Measurements from ENCODE around the gene ABL2. TPM values are rescaled to one million over a fixed set of nuclear protein-coding genes. Genes with fewer than 3 reads are reported as not detected.

ABL2 gene
- total RNA-seq, 1 experiment from 2014 or later: 38.3 TPM

GRCh38 chr1:179120736-179121135, 108.7 kb downstream of the ABL2 start:
- no peaks in the 10 kb centered on the region for H3K27me3 ChIP-seq (ENCODE audit: control insufficient read depth, insufficient read depth, low read length)
- ATAC-seq: no peak
- no TSS peak for BruUV-seq (replicated peaks)
- DNase-seq (ENCODE audit: low read depth, low spot score): no peak
- H3K36me3 ChIP-seq (ENCODE audit: control insufficient read depth, insufficient read depth, low read length): peaks cover 5% of the 10 kb centered on the region; the same call in 1 of the 2 replicates
- TF ChIP-seq CTCF (IDR thresholded peaks at IDR 0.05) (no peak), TCF7L2 (IDR thresholded peaks at IDR 0.05; ENCODE audit: low read depth, low read length) (no peak), SIN3A (IDR thresholded peaks at IDR 0.05; ENCODE audit: borderline replicate concordance, insufficient read depth, low read depth, low read length) (no peak), REST (IDR thresholded peaks at IDR 0.05; ENCODE audit: insufficient read depth in 1 of 2, low read depth in 2 of 2, low read length in 1 of 2) (no peak), POLR2AphosphoS5 (IDR thresholded peaks at IDR 0.05; ENCODE audit: low read depth, low read length) (no peak)
- no peak overlapping the region for H3K27ac ChIP-seq (ENCODE audit: low read length)
- ChIA-PET POLR2A (interaction anchor here (0.6 kb wide), 1 partner anchor 32 kb away, joined by 3 read pairs; no protein-coding TSS in a partner anchor), CTCF (interaction anchor here (1.0 to 1.6 kb wide), 2 partner anchors 8 to 172 kb away, joined by 3 to 8 read pairs; partner anchors contain the start of gene SOAT1)
- no peaks in the 10 kb centered on the region for H3K9me3 ChIP-seq (ENCODE audit: control insufficient read depth, insufficient read depth, low read depth, low read length)
- H3K4me1 ChIP-seq (ENCODE audit: control insufficient read depth, insufficient read depth, low read length): no peaks in the 10 kb centered on the region
- intact Hi-C loops (cut with micrococcal nuclease; ENCODE audit: unreplicated experiment) (loop anchor here (2.0 to 5.0 kb wide), 3 partner anchors 72 to 247 kb away; partner anchors contain the start of genes AXDND1 and SOAT1), in situ Hi-C loops (cut with HindIII; ENCODE audit: low pct_unique_long_range_greater_than_20kb, low sequenced_read_pairs) (no loop called here)
- H3K4me3 ChIP-seq (ENCODE audit: low read depth in 2 of 2, low read length in 2 of 2): no peak overlapping the region

GRCh38 chr1:179119513-179119912, 110.0 kb downstream of the ABL2 start:
- Histone ChIP-seq H3K27ac (ENCODE audit: low read length) (no peak overlapping the region), H3K4me3 (ENCODE audit: low read depth in 2 of 2, low read length in 2 of 2) (no peak overlapping the region), H3K27me3 (ENCODE audit: control insufficient read depth, insufficient read depth, low read length) (no peaks in the 10 kb centered on the region), H3K36me3 (ENCODE audit: control insufficient read depth, insufficient read depth, low read length) (peaks cover 12% of the 10 kb centered on the region; the same call in 1 of the 2 replicates), H3K9me3 (ENCODE audit: control insufficient read depth, insufficient read depth, low read depth, low read length) (no peaks in the 10 kb centered on the region), H3K4me1 (ENCODE audit: control insufficient read depth, insufficient read depth, low read length) (no peaks in the 10 kb centered on the region)
- in situ Hi-C loops (cut with HindIII; ENCODE audit: low pct_unique_long_range_greater_than_20kb, low sequenced_read_pairs) (no loop called here), intact Hi-C loops (cut with micrococcal nuclease; ENCODE audit: unreplicated experiment) (no loop called here)
- ChIA-PET POLR2A (no interaction called here), CTCF (no interaction called here)
- no TSS peak for BruUV-seq (replicated peaks)
- TF ChIP-seq POLR2AphosphoS5 (IDR thresholded peaks at IDR 0.05; ENCODE audit: low read depth, low read length) (no peak), CTCF (IDR thresholded peaks at IDR 0.05) (no peak), SIN3A (IDR thresholded peaks at IDR 0.05; ENCODE audit: borderline replicate concordance, insufficient read depth, low read depth, low read length) (no peak), REST (IDR thresholded peaks at IDR 0.05; ENCODE audit: insufficient read depth in 1 of 2, low read depth in 2 of 2, low read length in 1 of 2) (no peak), TCF7L2 (IDR thresholded peaks at IDR 0.05; ENCODE audit: low read depth, low read length) (no peak)
- DNase-seq (ENCODE audit: low read depth, low spot score) (no peak), ATAC-seq (no peak)

Measured in Panc1 (cell line).